M059J (cell line): Measurements from ENCODE around the gene TMTC1. TPM values are rescaled to one million over a fixed set of nuclear protein-coding genes. Genes with fewer than 3 reads are reported as not detected.

ENCODE experiments used
- DNase-seq: peaks from one replicate; pipeline ENCODE4 v3.0.0-alpha.2; 2012; ENCODE audit warnings: low read depth
- total RNA-seq: library from RNA; depleted of rRNA; stranded (reverse); fragments of >200 nt; shearing (Covaris generic); gene quantifications from 2 replicates; pipeline ENCODE4 v1.2.3, GENCODE V29; 2014

Gene TMTC1
- total RNA-seq, 1 experiment from 2014 or later = 6.3 TPM

DNA sequence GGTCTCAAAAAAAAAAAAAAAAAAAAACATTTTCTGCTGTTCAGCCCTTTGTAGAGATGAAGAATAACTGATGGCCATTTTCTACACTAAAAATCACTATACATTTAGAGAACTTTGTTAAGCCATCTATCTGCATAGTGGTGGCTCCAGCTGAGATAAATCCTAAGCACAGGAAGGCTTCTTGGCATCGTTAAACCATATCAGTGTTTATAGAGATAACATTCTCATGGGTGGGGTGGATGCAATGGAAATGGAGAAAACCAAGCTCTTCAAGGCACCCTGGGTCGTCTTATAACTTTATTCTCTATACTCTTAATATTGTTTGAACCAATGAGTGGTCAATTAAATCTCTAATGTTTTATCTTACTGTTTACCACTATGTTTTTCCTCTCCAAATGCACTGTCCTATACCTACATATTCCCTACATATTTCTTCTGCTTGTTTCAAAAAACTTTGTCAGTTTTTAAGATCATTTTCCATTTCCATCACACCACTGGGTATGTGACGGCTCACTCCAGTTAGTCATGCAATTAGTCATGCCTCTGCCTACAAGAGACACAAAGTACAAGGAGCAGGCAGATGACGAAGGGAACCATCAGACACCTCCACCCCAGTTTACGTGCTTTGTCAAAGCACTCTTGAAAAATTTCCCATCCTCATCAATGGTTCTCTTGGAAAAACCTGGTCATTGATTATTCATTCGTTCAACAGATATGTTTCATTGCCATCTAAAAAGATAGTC, 166.9 kb downstream of the TMTC1 start:
- DNase-seq = peak; percentile 79

DNA sequence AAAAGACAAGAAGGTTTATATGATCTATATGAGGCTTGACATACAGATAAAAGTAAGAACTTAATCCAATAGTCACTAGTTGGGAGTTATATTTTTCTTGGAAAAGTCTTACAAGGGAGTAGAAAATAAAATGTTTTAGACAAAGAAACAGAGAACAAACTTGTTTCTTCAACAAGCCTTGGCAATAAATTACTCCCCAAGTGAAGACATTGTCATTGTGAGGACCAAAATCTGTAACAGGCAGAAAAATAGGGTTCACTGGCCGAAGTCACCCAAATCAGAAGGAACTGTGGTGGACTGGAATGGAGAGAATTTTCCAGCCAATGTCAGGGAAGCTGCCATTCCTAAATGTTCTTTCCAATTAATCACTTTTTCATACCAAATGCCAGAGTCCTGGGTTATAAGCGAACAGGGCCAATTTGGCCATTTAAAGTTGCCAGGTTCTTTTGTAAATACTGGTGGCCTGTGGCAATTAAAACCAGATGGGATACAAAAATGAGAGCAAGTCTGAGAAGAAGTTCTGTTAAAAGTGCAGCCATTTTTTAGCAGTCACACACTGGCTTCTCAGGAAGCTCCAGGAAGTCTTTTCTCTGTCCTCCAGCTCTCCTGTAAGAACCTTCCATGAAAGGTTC, 168.9 kb downstream of the TMTC1 start:
- DNase-seq = no peak

DNA sequence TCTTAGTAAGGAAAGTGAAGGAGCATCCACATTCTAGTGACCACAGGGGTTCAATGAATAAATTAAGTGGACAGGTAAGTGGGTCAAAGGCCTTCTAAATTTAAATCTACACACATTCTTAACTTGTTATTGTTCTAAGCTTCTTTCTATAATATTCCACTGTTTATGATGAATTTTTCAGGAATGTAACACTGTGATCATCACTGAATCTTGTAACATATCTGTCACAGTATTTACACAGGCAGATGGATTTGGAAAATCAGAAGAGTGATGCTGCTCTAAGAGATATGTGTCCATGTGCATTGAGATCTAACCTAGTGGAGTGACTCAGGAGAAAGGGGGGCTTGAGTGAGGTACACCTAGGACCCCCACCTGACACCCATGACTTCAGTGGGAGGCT, 170.8 kb downstream of the TMTC1 start:
- DNase-seq = no peak

DNA sequence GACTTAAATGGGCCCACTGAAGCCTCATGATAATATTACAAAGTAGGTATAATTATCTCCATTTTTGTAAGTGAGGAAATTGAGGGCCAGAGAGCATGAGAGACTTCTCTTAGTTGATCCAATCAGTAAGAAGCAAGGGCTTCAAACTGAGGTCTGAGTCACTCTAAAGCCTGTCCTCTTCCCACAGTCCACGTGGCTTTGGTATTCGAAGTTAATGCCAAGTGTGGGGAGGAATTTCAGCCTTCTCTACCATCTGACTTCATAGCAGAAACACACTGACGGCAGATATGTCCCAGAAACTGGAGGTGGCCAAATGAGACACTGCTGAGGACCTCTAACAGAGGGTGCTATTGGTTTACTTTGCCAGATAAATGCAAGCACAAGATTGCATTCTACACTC, 171.8 kb downstream of the TMTC1 start:
- DNase-seq = peak; percentile 27

DNA sequence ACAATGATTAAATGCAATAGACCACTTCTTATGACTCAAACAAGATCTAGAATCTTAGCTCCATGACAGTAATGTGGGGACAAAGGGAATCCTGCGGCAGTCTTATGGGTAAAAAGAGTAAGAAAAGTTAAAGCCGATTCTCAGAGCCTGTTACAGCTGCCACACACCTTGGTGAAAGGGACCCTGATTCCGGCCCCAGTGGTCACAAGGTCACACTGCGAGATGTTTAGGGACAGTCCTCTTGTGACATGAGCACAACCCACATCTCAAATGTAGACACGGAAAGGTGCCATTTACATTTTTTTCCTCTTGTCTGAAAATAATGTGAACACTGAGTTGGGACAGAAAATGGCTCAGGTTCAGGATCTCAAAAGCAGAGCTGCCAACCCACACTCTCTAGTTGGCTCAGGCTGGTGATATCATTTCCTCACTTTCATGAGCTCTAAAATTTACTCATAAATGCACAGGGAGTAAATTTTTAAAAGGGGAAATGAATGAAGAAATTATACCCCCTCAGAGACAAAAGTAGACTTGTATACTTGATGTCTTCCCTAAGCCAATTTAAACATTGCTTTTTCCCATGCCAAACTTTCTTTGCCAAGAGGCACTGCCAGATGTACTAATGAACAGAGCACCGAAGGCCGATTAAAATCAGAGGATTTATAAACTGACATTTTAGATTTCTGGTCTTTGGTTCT, 173.1 kb downstream of the TMTC1 start:
- DNase-seq = no peak

DNA sequence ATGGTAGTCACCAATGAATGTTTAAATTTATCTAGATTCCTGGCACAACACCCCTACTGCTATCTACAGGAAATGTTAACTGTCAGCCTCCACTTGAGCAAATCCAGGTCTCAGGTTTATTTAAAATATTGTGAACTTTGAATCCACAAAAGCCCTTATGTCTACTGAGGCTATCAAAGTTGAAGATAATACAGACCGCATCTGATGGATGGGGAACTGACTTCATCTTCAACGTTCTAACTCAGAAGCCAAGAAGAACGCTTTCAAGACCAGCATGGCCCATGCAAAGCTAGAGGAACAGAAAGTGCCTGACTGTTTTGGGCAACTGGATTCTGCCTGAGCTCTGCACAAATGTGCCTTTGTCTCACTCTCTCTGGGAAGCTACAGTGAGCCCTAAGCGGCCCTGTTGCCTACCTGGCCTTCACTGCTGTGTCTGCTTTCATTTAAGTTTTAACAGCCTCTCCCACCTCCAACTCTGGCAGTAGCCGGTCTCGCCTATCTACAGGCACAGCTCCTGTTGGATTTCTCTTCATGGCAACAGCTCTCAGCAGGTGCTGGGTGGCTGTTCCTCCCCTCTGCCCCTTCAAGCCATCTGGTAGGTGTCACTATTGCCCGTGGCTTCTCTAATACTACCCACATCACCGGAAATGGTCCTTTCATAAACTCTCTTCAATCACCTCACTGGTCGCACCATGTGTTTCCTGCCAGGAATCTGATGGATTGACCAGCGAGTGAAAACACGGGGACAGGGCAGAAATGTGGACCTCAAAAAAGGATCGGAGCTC, 174.1 kb downstream of the TMTC1 start:
- no peak for DNase-seq

DNA sequence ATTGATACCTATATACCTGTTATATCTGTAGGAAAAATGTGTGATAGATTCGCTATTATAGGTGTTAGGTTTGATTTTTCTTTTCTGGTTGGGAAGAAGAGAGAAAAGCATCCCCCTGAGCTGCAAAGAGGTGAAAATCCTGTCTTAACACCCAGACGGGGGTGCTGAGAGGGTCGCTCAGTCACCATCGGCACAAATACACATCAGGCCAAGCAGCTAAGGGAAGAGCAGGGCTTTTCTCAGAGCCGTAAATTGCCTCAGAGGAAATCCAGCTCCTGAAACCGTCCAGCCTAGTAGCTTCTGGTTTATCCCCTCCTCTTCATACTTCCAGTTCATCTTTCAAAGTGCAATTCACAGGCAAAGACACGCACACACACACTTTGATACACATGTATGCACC, 175.2 kb downstream of the TMTC1 start:
- no peak for DNase-seq

DNA sequence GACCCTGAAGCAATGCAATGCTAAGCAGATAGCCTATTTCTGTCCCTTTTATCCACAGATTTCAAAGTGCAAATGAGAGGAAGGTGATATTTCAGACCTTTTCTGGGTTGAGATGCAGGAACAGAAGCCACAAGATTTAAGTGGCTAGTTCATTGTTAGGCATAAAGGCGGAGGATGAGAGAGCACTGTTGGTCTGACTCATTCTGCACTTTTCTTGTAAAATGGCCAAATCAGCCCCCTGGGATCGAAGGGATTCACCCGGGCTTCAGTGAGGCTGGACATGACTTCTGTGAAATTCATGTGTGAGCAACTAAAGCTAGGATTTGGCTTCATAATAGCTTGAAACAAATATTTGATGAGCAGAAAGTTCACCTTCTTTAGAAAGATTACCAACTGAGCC, 184.4 kb downstream of the TMTC1 start:
- peak; percentile 18 for DNase-seq

DNA sequence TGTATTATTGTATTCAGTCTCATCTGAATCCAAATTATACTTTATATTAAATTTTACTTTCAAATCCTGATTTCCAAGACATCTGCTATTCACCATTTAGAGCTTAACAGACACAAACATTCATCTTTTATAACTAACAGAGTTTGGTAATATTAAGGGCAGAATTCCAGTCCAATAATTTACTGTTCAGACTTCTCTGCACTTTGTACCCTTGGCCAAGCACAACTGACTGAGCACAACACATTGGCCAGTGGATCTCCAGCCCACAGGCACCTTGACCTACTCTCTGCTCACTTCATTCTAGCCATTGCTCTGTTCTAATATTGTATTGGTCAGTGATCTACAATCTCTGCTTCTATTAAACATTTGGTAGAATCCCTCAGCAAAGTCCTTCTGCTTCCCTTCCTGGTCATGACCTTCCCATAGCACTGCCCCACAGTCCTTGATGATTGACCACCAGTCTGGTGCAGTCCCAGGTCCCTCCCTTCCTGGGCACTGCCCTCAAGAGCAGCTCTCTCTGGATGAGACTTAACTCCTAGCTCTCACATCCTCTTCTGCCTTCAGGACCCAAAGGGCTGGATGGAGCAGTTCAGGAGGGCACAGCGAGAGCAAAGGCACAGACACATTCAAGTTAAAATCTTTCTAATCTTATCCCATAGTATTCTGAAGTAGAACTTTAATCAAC, 188.5 kb downstream of the TMTC1 start:
- no peak for DNase-seq

DNA sequence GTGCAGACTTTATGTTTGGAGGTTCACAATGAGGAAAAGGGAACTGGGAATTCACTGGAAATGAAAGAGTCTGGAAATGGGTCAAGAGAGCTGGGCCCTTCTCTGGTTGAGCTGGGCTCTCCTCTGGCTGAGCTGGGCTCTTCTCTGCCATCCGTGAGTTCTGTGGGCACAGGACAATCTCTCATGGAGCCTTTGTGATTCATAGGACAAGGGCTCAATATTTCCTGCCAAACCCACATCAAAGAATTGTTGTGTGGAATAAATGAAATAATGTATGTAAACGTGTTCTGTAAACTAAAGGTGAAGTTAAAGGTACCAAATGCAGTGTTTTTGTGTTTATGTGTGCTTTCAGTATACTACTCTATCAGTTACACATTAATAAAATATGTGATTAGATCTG, 190.7 kb downstream of the TMTC1 start:
- no peak for DNase-seq

DNA sequence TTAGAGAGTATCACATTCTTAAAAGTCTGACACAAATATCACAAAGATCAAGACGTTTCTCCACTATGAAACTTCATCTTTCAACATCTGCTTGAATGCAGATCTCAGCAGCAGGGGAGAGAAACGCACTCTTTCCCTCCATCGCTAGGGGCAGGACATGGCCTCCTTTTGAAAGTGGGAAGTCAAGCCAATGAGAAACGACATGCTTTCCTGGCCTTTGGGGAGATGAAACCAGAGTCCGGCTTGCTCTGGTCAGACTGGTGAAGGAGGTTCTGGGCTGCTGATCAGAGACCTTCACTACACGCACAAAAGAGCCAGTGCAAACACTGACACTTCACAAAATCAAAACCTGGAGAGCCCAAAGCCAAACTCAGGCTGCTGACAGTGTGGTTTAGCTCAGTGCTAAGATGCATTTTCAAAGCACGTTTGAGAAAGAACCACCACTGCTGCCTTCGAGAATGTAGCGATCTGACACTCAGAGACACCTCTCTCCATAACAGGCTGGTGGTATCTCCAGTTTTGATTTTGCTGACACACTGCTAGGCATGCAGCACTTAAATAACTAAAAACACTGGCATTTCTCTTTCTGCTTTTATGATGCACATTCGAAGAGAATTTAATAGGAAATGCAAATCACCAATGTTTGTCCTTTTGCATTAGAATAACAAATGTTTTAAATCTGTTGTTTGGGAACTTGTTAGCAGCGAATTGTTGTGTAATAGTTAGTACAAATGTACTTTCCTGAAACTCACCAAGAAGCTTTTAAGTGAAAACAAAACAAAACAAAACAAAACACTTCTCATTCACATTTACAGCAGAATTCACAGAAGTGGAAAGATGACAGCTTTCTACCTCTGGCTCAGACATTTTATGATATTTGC, 192.4 kb downstream of the TMTC1 start:
- peak; percentile 32 for DNase-seq

DNA sequence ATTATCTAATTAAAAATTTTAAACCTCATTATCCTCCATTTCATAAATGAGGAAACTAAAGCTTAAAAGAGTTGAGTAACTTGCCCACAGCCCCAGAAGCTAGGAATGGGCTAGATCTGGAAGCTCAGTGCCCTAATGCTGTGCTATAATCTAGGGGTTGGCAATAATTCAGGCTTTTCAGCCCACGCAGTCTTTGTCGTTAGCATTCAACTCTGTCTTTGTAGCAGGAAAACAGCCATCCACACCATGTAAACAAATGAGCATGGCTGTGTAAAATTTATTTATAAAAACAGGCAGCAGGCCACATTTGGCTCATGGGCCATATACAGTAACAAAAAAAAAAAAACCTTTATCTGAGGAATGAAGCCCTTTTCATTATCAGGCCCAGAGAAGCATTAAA, 193.9 kb downstream of the TMTC1 start:
- DNase-seq = no peak

DNA sequence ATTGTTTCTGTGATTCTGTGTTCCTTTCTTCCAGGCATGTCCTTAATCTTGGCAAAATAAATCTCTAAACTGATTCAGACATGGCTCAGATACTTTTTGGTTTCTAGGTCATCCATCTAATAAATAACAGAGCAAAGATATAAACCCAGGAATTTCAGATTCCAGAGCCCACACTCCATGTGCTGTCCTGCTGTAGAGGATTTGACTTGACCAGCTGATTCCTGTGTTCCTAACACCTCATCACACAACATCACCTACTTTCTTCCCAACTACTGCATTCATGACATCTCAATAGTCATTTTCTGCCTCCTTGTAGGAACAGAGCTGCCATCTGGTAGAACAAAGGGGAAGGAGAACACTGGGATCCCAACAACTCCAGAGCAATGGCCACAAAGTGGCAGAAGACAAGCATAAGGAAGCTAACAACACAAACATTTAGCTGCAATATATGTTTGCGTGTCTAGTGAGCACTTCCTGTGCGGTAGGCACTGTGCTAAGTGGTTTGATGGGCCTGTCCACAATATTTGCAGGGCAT, 194.4 kb downstream of the TMTC1 start:
- DNase-seq = no peak

DNA sequence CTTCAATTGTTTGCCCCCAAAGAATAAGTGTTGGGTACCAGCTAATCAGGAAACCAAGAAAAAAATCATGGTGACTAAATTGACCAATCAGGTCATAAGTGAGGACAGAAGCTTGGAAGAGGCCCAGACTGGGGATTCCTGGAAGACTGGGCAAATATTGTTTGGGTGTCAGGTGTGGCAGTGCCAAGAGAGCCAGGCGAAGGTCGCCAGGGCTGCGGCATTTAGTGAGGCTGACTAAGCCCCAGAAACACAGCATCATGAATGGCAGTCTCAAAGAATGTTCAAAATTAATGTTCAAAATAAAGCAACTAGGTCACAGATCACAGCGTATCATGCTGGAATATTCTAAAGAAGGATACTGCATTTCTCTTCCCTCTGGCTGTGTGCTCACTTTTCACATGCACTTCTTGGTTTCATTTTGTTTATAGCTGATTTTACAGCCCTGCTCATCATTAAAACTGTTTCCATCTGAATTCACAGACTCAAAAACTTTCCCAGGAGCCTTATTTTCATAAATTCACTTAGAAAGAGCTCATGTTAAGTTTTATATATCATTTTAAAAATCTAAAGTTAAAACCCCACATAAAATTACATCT, 201.0 kb downstream of the TMTC1 start:
- DNase-seq = peak; percentile 42

DNA sequence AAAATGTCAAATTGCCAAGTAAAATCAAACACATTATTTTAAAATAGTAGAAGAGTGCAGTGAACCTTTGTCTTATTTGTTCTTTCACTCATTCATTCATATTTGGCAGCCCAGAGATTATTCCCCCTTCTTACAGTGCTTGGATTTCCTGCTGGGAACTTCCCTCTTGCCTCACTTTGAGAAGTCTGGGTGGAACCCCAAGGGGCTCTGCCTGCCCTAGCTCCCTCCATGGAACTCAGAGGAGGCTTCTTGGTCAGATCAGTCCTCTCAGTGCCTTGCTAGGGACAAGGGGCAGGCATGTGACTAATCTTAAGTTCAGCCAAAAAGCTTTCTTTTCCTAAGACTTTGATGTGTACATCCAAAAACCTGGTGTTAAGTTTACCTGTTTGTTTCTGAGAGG, 201.6 kb downstream of the TMTC1 start:
- DNase-seq = no peak

DNA sequence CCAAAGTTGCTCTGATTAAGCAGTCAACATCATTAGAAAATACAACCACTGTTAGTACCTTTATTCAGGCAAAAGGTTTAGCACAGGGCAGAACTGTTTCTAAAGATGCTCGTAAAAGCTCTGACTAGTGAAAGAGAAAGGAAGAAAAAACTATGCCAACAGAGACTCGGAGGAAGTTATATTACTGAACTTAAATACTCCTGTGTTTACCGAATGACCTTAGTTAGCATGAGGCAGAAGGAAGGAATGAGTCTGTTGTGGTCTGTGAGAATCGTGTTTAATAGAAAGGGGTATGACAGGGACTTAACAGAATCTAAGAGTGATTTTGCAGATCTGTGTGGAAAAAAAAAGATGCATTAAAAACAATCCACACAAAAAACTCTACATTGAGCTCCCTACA, 202.1 kb downstream of the TMTC1 start:
- peak; percentile 84 for DNase-seq

DNA sequence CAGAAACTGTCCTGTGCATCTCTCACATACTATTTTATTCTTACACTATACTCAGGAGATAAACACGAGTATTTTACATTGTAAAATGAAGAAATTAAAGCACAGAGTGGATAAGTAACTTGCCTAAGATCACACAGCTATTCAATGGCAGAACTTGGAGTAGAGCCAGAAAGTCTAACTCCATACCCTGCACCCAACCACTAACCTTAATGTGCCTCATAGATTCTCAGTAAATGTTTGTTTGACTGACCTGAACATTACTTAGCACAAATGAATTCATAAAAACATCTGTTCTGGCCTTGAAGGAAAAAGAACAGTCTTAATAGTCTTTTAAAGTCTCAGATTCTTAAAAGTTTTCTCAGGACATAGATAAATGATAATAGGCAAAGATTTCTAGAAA, 202.8 kb downstream of the TMTC1 start:
- DNase-seq = no peak

DNA sequence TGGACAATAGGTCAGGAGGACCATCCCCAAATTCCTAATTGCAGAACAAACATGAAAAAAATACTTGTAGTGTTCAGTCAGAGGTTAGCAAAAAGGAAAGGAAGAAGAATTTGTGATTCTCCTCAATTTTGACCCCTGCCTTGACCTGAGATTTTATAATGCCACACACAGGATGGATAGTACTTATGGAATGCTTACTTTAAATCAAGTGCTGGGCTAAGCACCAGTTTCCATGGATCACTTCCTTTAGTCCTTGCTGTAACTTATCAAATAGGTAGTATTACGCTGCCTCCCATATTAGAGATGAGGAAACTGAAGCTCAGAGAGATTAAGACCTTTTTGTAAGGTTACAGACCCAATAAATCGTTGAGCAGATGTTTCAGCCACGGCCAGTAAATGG, 205.0 kb downstream of the TMTC1 start:
- no peak for DNase-seq

DNA sequence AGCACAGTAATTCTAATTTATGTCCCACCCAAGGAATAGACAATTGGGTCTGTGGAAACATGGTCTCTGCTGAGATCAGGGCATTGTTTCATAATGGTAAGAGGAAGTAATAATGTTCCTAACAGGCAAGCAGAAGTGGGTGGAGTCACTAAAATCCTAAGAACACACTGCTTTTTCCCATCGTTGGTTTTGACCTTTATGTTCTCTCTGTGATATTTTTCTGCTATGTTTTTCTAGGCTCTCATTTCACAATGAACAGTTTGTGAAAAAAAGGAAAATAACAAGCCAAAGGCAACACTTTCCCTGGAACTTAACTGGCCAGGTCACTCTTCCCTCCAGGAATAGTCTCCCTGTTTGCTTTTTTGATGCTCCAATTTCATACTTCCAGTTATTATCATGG, 205.7 kb downstream of the TMTC1 start:
- no peak for DNase-seq

DNA sequence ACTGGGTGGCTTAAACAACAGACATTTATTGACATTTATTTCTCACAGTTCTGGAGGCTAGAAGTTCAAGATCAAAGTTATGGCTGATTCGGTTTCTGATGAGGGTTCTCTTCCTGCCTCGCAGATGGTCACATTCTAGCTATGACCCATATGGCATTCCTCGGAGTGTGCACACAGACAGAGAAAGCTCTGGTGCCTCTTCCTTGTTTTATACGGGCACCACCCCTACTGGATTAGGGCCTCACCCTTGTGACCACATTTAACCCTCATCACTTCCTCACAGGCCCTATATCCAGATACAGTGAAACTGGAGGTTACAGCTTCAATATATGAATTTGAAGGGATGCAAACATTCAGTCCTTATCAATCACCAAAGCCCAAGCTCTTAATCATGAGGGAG, 209.2 kb downstream of the TMTC1 start:
- no peak for DNase-seq
